ENCODE measurements around the gene CAP1.

DNA sequence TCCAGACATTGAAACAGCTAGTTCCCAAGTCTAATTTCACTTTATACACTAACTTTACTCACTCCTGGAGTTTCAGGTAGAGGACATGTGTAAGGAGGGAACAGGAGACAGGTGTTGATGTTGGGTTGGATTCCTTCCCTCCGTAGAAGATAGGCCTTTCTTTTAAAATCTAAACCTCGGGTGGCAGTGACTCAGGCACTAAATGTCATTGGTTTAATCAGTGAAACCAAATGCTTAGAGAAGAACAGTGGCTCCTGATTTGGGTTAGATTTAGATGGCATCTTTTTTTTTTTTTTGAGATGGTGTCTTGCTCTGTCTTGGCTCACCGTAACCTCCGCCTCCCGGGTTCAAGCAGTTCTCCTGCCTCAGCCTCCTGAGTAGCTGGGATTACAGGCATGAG lies 7.2 kb downstream of the CAP1 start:
- TF ChIP-seq YY1 (IDR thresholded peaks at IDR 0.05; ENCODE audit: insufficient read depth, insufficient read length): no peak
- no peak for TF ChIP-seq ZNF274 (IDR thresholded peaks at IDR 0.05; ENCODE audit: low read depth, low read length)

Measured in NT2/D1 (cell line).